ENCODE measurements around the gene PPM1H.

PPM1H gene

DNA sequence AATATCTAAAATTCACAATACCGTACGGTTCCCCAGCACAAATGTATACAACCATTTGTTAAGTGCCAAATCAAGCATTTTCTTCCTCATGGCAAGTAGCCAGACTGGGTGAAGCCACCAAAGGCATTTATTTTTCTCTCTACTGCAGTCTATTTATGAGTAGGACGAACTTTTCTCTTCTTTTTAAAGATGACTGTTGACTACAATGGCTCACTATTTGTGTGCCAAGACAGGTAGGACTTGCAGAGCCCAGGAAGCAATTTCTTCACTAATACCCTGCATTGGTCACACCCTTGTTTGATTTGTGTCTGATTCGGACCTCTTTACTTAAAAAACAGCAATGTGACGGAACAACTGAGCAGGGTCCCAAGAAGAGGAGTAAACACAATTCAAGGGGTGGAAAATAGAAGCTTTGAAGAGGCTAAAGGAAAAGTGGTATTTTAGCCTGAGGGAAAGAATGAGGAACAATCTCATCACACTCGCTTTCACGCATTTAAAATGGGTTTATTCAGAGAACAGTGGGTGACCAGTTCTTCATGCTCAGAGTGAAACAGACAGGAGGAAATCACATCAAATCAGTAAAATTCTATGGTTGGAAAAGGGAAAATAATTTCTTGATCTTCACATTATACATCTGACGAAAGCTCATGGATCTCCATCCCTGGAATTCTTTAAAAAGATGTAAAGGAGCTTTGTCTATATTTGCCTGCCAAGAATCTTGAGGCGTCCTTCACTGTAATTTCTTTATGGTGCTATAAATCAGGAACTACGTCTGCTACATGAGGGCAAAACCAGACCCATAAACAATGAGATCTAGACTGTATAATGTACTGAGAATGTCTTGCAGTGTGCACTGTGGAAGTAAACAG lies 183.8 kb downstream of the PPM1H start:
- TF ChIP-seq, protein P1, sequence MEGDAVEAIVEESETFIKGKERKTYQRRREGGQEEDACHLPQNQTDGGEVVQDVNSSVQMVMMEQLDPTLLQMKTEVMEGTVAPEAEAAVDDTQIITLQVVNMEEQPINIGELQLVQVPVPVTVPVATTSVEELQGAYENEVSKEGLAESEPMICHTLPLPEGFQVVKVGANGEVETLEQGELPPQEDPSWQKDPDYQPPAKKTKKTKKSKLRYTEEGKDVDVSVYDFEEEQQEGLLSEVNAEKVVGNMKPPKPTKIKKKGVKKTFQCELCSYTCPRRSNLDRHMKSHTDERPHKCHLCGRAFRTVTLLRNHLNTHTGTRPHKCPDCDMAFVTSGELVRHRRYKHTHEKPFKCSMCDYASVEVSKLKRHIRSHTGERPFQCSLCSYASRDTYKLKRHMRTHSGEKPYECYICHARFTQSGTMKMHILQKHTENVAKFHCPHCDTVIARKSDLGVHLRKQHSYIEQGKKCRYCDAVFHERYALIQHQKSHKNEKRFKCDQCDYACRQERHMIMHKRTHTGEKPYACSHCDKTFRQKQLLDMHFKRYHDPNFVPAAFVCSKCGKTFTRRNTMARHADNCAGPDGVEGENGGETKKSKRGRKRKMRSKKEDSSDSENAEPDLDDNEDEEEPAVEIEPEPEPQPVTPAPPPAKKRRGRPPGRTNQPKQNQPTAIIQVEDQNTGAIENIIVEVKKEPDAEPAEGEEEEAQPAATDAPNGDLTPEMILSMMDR (conservative IDR thresholded peaks at IDR 0.05; ENCODE audit: low read depth, low read length), result no peak
- no peak overlapping the region for H3K4me3 ChIP-seq (ENCODE audit: low read length)
- no peak for DNase-seq (ENCODE audit: low read depth)

DNA sequence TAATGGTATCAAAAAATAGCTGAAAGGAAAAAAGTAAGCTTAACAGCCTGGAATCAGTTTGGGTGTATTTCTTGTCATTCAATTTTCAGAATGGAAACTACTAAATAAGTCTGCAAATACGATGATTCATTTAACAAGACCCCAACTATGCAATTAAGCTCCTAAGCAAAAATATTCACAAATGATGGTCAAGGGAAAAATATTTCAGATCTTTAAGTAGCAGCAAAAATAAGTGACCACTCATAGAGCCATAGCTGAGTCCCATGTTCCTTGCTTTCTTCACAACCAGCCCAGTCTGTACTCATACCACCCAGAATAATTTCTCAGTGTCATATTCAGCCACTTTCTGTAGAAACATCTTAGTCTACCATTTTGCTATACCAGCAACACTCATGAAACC lies 185.4 kb downstream of the PPM1H start:
- TF ChIP-seq, protein P1 (conservative IDR thresholded peaks at IDR 0.05; ENCODE audit: low read depth, low read length), result no peak
- no peak for DNase-seq (ENCODE audit: low read depth)
- H3K4me3 ChIP-seq (ENCODE audit: low read length), result no peak overlapping the region

DNA sequence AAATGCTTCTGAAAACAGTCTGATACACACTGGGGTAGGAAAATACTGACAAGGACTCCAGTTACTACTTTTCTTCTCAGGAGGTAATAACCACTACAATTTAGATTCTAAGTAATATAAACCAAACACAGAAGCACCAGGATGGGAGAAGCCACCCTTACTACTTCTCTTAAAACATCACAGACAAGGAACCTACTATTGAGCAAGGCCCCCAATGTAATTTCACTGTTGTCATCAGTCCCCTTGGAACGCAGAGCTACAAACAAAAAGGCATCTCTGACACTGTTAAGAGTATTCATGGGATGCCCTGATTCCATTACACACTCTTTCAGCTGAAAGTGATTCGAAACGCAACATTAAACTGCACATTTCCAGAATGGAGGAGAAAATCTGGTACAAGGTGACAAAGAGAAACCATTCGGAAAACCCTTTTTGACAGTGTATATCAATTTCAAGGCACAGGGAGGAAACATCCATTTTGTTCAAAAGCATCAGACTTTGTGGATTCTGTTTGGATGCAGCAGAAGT lies 185.9 kb downstream of the PPM1H start:
- no peak for DNase-seq (ENCODE audit: low read depth)
- TF ChIP-seq, protein P1 (conservative IDR thresholded peaks at IDR 0.05; ENCODE audit: low read depth, low read length), result no peak
- no peak overlapping the region for H3K4me3 ChIP-seq (ENCODE audit: low read length)

DNA sequence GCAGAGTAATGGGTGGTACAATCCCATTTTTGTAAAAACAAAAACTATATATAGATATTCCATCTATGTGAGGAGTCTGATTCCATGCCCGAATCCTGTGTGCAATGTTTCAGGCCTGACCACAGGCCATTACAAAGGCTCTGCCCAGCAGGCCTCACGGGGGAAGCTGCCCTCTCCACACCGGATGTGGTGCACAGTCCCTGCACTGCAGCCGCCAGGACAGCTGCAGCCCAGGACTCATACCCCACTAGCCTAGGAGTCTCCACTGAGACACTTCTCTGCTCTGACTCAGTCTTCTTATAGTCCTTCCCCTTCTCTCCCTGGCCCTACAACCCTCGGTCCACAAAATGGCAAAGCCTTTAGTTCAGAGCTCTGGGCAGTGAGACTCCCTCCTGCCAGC lies 190.4 kb downstream of the PPM1H start:
- no peak for DNase-seq (ENCODE audit: low read depth)

DNA sequence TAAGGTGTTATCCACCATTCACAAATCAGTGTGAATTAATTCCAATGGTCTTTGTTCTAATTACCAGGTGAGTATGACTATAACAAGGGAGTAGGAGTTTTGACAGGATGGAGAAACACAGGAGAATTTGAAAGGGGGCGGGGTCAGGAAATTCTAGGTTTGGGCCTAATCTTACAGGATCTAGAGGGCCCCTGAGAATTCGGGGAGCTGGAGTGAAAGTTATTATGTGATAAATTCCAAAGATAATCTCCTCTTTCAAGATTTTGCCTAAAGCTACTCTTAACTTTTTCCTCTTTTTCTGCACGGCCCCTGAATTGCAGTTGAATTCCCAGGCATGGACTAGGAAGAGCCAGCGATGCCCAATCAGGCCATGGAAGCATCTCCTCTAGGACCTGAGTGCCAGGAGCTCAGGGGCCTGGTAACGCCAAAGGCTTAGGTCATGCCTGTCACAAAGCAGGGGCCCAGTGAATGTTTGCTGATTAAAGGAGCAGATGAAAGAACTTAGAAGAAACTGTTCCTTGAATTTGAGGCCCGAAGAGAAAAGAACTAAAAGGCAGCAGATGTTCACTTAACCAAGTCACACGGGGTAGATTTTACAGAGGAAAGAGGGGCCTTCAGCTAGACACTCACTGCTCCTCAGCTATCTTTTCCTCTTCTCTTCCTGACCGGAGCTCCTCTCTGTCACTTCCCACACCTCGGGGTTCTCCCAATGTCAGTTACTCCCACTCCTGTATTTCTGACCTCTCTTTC lies 195.5 kb downstream of the PPM1H start:
- DNase-seq (ENCODE audit: low read depth), result no peak
- H3K4me3 ChIP-seq (ENCODE audit: low read length), result no peak overlapping the region
- TF ChIP-seq, protein P1 (conservative IDR thresholded peaks at IDR 0.05; ENCODE audit: low read depth, low read length), result no peak

More for the DNA sequence above, 190.4 kb downstream of the PPM1H start:
- TF ChIP-seq, protein P1 (conservative IDR thresholded peaks at IDR 0.05; ENCODE audit: low read depth, low read length), result no peak
- no peak overlapping the region for H3K4me3 ChIP-seq (ENCODE audit: low read length)

DNA sequence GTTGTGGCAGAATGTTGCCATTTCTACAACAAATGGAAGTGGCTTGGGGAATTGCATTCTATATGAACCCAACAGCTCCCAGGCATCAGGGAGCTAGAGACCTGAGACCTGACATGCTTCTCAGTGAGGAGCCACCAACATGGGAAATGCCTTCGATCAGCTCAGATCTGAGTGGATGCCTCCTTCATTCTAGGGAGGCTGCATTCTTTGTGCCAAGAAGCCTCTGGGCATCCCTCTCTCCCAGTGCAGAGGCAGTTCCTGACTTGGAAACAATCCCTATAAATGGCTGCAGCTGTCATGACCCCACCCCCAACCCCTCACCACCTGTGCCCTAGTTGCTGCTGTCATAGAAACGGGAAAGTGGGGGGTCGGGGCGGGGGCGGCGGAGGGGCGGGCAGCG lies 196.3 kb downstream of the PPM1H start:
- H3K4me3 ChIP-seq (ENCODE audit: low read length), result no peak overlapping the region
- TF ChIP-seq, protein P1 (conservative IDR thresholded peaks at IDR 0.05; ENCODE audit: low read depth, low read length), result no peak
- DNase-seq (ENCODE audit: low read depth), result no peak

Measured in retinal pigment epithelial cell (primary cell).